Loucy (cell line): ENCODE results near the gene IPMK.
"Not testable (repeated sequence)": the region's sequence is repeated elsewhere in the genome, so short reads cannot be mapped to it uniquely, and the experiment has no call there.

ENCODE experiments used
- EZH2phosphoT487 ChIP-seq: fragments of 200-600 bp; IDR thresholded peaks from 2 replicates; pipeline ENCODE4 v1.6.1; 2018; ENCODE audit warnings: antibody characterized with exemption, mild to moderate bottlenecking, moderate library complexity, borderline replicate concordance
- TF ChIP-seq, protein P1 (sequence below): fragments of 200-600 bp; sonication (generic); conservative IDR thresholded peaks from 2 replicates; pipeline ENCODE4 v1.5.1; 2014; ENCODE audit warnings: mild to moderate bottlenecking, antibody characterized with exemption, low read length

DNA sequence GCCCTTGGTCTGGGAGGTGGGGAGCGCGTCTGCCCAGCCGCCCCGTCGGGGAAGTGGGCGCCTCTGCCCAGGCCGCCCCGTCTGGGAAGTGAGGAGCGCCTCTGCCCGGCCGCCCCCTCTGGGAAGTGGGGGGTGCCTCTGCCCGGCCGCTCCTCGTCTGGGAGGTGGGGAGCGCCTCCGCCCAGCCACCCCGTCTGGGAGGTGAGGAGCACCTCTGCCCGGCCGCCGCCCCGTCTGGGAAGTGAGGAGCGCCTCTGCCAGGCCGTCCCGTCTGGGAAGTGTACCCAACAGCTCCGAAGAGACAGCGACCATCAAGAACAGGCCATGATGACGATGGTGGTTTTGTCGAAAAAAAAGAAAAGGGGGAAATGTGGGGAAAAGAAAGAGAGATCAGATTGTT lies 23.5 kb downstream of the IPMK start:
- TF ChIP-seq, protein P1, sequence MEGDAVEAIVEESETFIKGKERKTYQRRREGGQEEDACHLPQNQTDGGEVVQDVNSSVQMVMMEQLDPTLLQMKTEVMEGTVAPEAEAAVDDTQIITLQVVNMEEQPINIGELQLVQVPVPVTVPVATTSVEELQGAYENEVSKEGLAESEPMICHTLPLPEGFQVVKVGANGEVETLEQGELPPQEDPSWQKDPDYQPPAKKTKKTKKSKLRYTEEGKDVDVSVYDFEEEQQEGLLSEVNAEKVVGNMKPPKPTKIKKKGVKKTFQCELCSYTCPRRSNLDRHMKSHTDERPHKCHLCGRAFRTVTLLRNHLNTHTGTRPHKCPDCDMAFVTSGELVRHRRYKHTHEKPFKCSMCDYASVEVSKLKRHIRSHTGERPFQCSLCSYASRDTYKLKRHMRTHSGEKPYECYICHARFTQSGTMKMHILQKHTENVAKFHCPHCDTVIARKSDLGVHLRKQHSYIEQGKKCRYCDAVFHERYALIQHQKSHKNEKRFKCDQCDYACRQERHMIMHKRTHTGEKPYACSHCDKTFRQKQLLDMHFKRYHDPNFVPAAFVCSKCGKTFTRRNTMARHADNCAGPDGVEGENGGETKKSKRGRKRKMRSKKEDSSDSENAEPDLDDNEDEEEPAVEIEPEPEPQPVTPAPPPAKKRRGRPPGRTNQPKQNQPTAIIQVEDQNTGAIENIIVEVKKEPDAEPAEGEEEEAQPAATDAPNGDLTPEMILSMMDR, result not testable (repeated sequence)
- not testable (repeated sequence) for TF ChIP-seq EZH2phosphoT487
